Left kidney (tissue), 2 donors: ENCODE results near the gene ASB5. TPM values are rescaled to one million over a fixed set of nuclear protein-coding genes. Genes with fewer than 3 reads are reported as not detected.

Experiments used
- DNase-seq: peaks from one replicate; pipeline ENCODE4 v3.0.0-alpha.2; 2013
- polyA plus RNA-seq: library from polyadenylated mRNA; unstranded; fragments of 120-200 nt; gene quantifications from one replicate; pipeline ENCODE4 v1.2.1, GENCODE V29; 2013; ENCODE audit not compliant: insufficient read length

ASB5 gene
- polyA plus RNA-seq, 1 donor, result 0.18 TPM

- DNase-seq, result peak; percentile 35
These were observed 8.3 kb upstream of the ASB5 start for GRCh38 chr4:176277162-176277904.

- DNase-seq, result no peak
These were observed 7.7 kb upstream of the ASB5 start for GRCh38 chr4:176276710-176277109.

- DNase-seq, result no peak
These were observed 5.4 kb upstream of the ASB5 start for GRCh38 chr4:176274441-176274840.

- no peak for DNase-seq
These were observed 4.7 kb upstream of the ASB5 start for GRCh38 chr4:176273736-176274135.

- no peak for DNase-seq
These were observed 3.8 kb upstream of the ASB5 start for GRCh38 chr4:176272799-176273198.

- DNase-seq, result no peak
These were observed 2.7 kb upstream of the ASB5 start for GRCh38 chr4:176271749-176272148.

- DNase-seq, result peak; percentile 18
These were observed 1.6 kb upstream of the ASB5 start for GRCh38 chr4:176270669-176271068.

GRCh38 chr4:176266026-176266425 is 3.0 kb downstream of the ASB5 start:
- no peak for DNase-seq

- no peak for DNase-seq
These were observed 6.8 kb downstream of the ASB5 start for GRCh38 chr4:176262243-176262642.

GRCh38 chr4:176261481-176261880 is 7.5 kb downstream of the ASB5 start:
- no peak for DNase-seq

- DNase-seq, result no peak
These were observed 8.0 kb downstream of the ASB5 start for GRCh38 chr4:176261018-176261417.

GRCh38 chr4:176259330-176260090 is 9.5 kb downstream of the ASB5 start:
- no peak for DNase-seq

- no peak for DNase-seq
These were observed 10.9 kb downstream of the ASB5 start for GRCh38 chr4:176258135-176258534.

- DNase-seq, result no peak
These were observed 12.1 kb downstream of the ASB5 start for GRCh38 chr4:176256921-176257320.

GRCh38 chr4:176242764-176243347 is 26.2 kb downstream of the ASB5 start:
- DNase-seq, result no peak

GRCh38 chr4:176241703-176242102 is 27.3 kb downstream of the ASB5 start:
- DNase-seq, result no peak

- DNase-seq, result no peak
These were observed 30.2 kb downstream of the ASB5 start for GRCh38 chr4:176238826-176239225.

- DNase-seq, result peak; percentile 14
These were observed 30.8 kb downstream of the ASB5 start for GRCh38 chr4:176238157-176238610.

GRCh38 chr4:176236946-176237345 is 32.1 kb downstream of the ASB5 start:
- DNase-seq, result no peak

- no peak for DNase-seq
These were observed 38.2 kb downstream of the ASB5 start for GRCh38 chr4:176230836-176231235.

GRCh38 chr4:176229645-176230044 is 39.4 kb downstream of the ASB5 start:
- DNase-seq, result no peak

- no peak for DNase-seq
These were observed 42.3 kb downstream of the ASB5 start for GRCh38 chr4:176226736-176227135.

GRCh38 chr4:176223561-176223960 is 45.5 kb downstream of the ASB5 start:
- DNase-seq, result no peak
